WTC11 (cell line): Measurements from ENCODE around the gene CAPN2. TPM values are rescaled to one million over a fixed set of nuclear protein-coding genes. Genes with fewer than 3 reads are reported as not detected.

ENCODE experiments used
- ATAC-seq: fragments of 200-7000 bp; cut with Tn5 transposase; 2 replicates; pipeline ENCODE4 v1.10.0; 2021; ENCODE audit warnings: mild to moderate bottlenecking, moderate library complexity
- CTCF ChIA-PET: fragments of 300-600 bp; sonication (Branson Sonifier 250); formaldehyde crosslinking; loops from one replicate; lab custom pipeline; 2021; ENCODE audit warnings: antibody characterized with exemption; lab: Charles Lee
- POLR2A ChIA-PET: fragments of 350-600 bp; sonication (Branson Sonifier 250); formaldehyde crosslinking; loops from one replicate; lab custom pipeline; 2021; ENCODE audit warnings: antibody characterized with exemption; lab: Charles Lee
- DNase-seq: peaks from one replicate; pipeline ENCODE4 v3.0.0; 2021; ENCODE audit warnings: low spot score
- H3K27ac Mint-ChIP-seq: 2 replicates; pipeline ENCODE4 v1.8.0; 2021; ENCODE audit warnings: mixed read lengths
- H3K27me3 Mint-ChIP-seq: 2 replicates; pipeline ENCODE4 v1.8.0; 2021; ENCODE audit warnings: low read depth, mild to moderate bottlenecking, moderate library complexity, mixed read lengths
- H3K36me3 Mint-ChIP-seq: 2 replicates; pipeline ENCODE4 v1.8.0; 2021; ENCODE audit warnings: mixed read lengths
- H3K4me1 Mint-ChIP-seq: 2 replicates; pipeline ENCODE4 v1.8.0; 2022; ENCODE audit warnings: mixed read lengths
- H3K4me3 Mint-ChIP-seq: 2 replicates; pipeline ENCODE4 v1.8.0; 2021; ENCODE audit warnings: mild to moderate bottlenecking, moderate library complexity, mixed read lengths
- H3K9me3 Mint-ChIP-seq: 2 replicates; pipeline ENCODE4 v1.8.0; 2021; ENCODE audit warnings: mixed read lengths
- AR ChIP-seq: fragments of 250-450 bp; sonication (Bioruptor Pico); IDR thresholded peaks from 2 replicates; pipeline ENCODE4 v1.9.0; 2021; ENCODE audit warnings: mild to moderate bottlenecking
- CREB1 ChIP-seq: sonication (generic); formaldehyde crosslinking; IDR thresholded peaks from 2 replicates; pipeline ENCODE4 v1.8.0; 2023; ENCODE audit warnings: mild to moderate bottlenecking, missing genetic modification reagents
- FOXK1 ChIP-seq: sonication (generic); formaldehyde crosslinking; IDR thresholded peaks from 2 replicates; pipeline ENCODE4 v1.8.0; 2022; ENCODE audit warnings: mild to moderate bottlenecking, moderate library complexity, missing genetic modification reagents
- GRHL2 ChIP-seq: fragments of 250-450 bp; sonication (Bioruptor Pico); IDR thresholded peaks from 2 replicates; pipeline ENCODE4 v1.8.0; 2022; ENCODE audit warnings: mild to moderate bottlenecking, moderate library complexity; ENCODE audit not compliant: insufficient replicate concordance, severe bottlenecking
- MLX ChIP-seq: sonication (generic); formaldehyde crosslinking; IDR thresholded peaks from 2 replicates; pipeline ENCODE4 v1.8.1; 2023; ENCODE audit warnings: mild to moderate bottlenecking, missing genetic modification reagents, moderate library complexity
- NFATC4 ChIP-seq: fragments of 250-450 bp; sonication (Bioruptor Pico); IDR thresholded peaks from 2 replicates; pipeline ENCODE4 v1.9.0; 2021; ENCODE audit warnings: mild to moderate bottlenecking
- NFYB ChIP-seq: sonication (generic); formaldehyde crosslinking; conservative IDR thresholded peaks from 2 replicates; pipeline ENCODE4 v1.8.0; 2022; ENCODE audit warnings: low read depth, missing genetic modification reagents
- NR2C2 ChIP-seq: sonication (generic); formaldehyde crosslinking; IDR thresholded peaks from 2 replicates; pipeline ENCODE4 v1.8.0; 2022; ENCODE audit warnings: mild to moderate bottlenecking, missing genetic modification reagents
- RELA ChIP-seq: sonication (generic); formaldehyde crosslinking; IDR thresholded peaks from 2 replicates; pipeline ENCODE4 v1.8.1; 2022; ENCODE audit warnings: missing genetic modification reagents, mild to moderate bottlenecking, borderline replicate concordance
- SMAD4 ChIP-seq: sonication (generic); formaldehyde crosslinking; IDR thresholded peaks from 2 replicates; pipeline ENCODE4 v1.8.0; 2022; ENCODE audit warnings: mild to moderate bottlenecking, missing genetic modification reagents
- TCF7 ChIP-seq: sonication (generic); formaldehyde crosslinking; IDR thresholded peaks from 2 replicates; pipeline ENCODE4 v1.8.0; 2022; ENCODE audit warnings: mild to moderate bottlenecking, low read depth, missing genetic modification reagents, moderate library complexity
- TP53 ChIP-seq: sonication (generic); formaldehyde crosslinking; IDR thresholded peaks from 2 replicates; pipeline ENCODE4 v1.8.1; 2023; ENCODE audit warnings: mild to moderate bottlenecking, missing genetic modification reagents
- ZNF416 ChIP-seq: fragments of 250-450 bp; sonication (Bioruptor Pico); IDR thresholded peaks from 2 replicates; pipeline ENCODE4 v1.9.0; 2021; ENCODE audit warnings: mild to moderate bottlenecking, inconsistent platforms
- ZNF512 ChIP-seq: sonication (generic); formaldehyde crosslinking; IDR thresholded peaks from 2 replicates; pipeline ENCODE4 v1.8.1; 2022; ENCODE audit warnings: missing genetic modification reagents, borderline replicate concordance
- total RNA-seq: library from RNA; stranded (reverse); gene quantifications from 3 replicates; pipeline ENCODE4 v1.2.3, GENCODE V29; 2021
- TF ChIP-seq, protein P1 (sequence below): sonication (generic); formaldehyde crosslinking; IDR thresholded peaks from 2 replicates; pipeline ENCODE4 v1.8.0; 2022; ENCODE audit warnings: missing genetic modification reagents
- TF ChIP-seq, protein P2 (sequence below): fragments of 250-450 bp; sonication (Bioruptor Pico); conservative IDR thresholded peaks from 2 replicates; pipeline ENCODE4 v1.9.0; 2021; ENCODE audit warnings: mild to moderate bottlenecking
- TF ChIP-seq, protein P3 (sequence below): sonication (generic); formaldehyde crosslinking; IDR thresholded peaks from 2 replicates; pipeline ENCODE4 v1.8.1; 2022; ENCODE audit warnings: mild to moderate bottlenecking, missing genetic modification reagents, moderate library complexity, borderline replicate concordance

Gene CAPN2
- total RNA-seq, 1 experiment from 2014 or later, result 21.3 TPM

GRCh38 chr1:223738465-223739365 is 26.4 kb downstream of the CAPN2 start (continued):
- TF ChIP-seq AR (no peak), NFATC4 (CRISPR knock-in tag) (no peak)
- TF ChIP-seq, protein P1, sequence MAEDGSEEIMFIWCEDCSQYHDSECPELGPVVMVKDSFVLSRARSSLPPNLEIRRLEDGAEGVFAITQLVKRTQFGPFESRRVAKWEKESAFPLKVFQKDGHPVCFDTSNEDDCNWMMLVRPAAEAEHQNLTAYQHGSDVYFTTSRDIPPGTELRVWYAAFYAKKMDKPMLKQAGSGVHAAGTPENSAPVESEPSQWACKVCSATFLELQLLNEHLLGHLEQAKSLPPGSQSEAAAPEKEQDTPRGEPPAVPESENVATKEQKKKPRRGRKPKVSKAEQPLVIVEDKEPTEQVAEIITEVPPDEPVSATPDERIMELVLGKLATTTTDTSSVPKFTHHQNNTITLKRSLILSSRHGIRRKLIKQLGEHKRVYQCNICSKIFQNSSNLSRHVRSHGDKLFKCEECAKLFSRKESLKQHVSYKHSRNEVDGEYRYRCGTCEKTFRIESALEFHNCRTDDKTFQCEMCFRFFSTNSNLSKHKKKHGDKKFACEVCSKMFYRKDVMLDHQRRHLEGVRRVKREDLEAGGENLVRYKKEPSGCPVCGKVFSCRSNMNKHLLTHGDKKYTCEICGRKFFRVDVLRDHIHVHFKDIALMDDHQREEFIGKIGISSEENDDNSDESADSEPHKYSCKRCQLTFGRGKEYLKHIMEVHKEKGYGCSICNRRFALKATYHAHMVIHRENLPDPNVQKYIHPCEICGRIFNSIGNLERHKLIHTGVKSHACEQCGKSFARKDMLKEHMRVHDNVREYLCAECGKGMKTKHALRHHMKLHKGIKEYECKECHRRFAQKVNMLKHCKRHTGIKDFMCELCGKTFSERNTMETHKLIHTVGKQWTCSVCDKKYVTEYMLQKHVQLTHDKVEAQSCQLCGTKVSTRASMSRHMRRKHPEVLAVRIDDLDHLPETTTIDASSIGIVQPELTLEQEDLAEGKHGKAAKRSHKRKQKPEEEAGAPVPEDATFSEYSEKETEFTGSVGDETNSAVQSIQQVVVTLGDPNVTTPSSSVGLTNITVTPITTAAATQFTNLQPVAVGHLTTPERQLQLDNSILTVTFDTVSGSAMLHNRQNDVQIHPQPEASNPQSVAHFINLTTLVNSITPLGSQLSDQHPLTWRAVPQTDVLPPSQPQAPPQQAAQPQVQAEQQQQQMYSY (CRISPR knock-in tag), result no peak

DNA sequence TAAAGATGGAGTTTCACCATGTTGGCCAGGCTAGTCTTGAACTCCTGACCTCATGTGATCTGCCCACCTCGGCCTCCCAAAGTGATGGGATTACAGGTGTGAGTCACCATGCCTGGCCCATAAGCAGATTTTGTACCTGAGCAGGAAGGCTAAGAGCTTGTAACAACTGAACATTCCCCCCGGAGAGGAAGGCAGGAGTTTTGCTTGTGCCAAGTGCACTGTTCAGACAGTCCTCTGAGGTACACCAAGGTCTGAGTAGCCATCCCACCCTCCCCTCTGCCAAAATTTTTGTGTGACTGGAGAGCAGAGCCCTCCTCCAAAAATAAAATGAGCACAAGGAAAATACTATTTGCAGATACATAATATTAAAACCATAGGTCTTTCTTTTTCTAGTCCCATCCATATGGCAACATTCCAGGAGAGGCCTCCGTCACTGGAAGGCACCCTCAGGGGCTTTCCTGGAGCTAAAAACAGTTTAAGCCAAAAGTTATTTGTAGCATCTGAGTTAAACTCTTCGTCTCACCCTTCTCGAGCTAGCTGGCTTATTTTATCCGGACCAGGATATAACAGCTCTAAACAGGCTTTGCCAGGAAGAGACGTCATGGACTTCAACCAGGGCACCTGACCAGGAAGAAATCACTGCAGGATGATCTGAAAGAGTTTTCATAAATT is 27.2 kb downstream of the CAPN2 start:
- Mint-ChIP-seq H3K4me3 (no peak overlapping the region), H3K27ac (no peak overlapping the region; the same call in 1 of the 2 replicates), H3K36me3 (no peaks in the 10 kb centered on the region), H3K27me3 (peaks cover 4% of the 10 kb centered on the region), H3K9me3 (no peaks in the 10 kb centered on the region), H3K4me1 (peaks cover 20% of the 10 kb centered on the region)
- ChIA-PET POLR2A (no interaction called here), CTCF (interaction anchor here (1.2 to 1.7 kb wide), 3 partner anchors 9 to 27 kb away, joined by 3 to 8 read pairs (median 3); partner anchors contain the start of gene CAPN2)
- ATAC-seq (no peak), DNase-seq (no peak)
- no peak for TF ChIP-seq SMAD4 (CRISPR knock-in tag)
- TF ChIP-seq, protein P2, sequence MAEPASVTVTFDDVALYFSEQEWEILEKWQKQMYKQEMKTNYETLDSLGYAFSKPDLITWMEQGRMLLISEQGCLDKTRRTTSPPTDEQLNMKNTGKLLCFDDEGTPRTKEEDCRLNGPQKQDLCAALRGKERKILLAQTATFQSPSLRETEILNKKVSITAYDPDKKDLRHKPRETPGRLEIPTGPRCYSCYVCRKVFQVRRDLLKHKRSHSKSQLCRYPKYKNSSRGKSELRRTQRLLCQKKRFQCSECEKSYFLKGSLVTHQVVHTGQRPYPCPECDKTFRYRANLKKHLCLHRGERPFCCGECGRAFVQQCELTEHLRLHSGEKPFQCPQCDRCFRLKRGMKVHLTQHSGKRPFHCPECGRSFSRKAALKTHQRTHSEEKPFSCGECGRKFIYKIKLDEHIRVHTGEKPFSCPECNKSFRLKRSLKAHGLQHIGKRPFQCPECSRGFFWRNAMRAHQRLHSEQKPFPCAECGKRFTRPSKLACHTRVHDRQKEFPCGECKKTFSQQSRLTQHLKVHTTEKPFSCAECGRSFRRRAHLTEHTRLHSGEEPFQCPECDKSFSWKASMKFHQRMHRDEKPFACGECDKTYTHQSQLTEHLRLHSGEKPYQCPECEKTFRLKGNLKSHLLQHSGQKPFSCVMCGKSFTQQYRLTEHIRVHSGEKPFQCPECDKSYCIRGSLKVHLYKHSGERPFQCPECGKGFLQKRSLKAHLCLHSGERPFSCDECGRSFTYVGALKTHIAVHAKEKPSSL (CRISPR knock-in tag), result no peak
- TF ChIP-seq FOXK1 (CRISPR knock-in tag), result no peak
- TF ChIP-seq, protein P3, sequence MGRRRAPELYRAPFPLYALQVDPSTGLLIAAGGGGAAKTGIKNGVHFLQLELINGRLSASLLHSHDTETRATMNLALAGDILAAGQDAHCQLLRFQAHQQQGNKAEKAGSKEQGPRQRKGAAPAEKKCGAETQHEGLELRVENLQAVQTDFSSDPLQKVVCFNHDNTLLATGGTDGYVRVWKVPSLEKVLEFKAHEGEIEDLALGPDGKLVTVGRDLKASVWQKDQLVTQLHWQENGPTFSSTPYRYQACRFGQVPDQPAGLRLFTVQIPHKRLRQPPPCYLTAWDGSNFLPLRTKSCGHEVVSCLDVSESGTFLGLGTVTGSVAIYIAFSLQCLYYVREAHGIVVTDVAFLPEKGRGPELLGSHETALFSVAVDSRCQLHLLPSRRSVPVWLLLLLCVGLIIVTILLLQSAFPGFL (CRISPR knock-in tag), result no peak
- no peak for TF ChIP-seq CREB1 (CRISPR knock-in tag)
- no peak for TF ChIP-seq ZNF416 (CRISPR knock-in tag)
- no peak for TF ChIP-seq GRHL2 (CRISPR knock-in tag)
- TF ChIP-seq TP53 (CRISPR knock-in tag), result no peak
- no peak for TF ChIP-seq NR2C2 (CRISPR knock-in tag)
- no peak for TF ChIP-seq NFYB (CRISPR knock-in tag)
- TF ChIP-seq MLX, result no peak
- no peak for TF ChIP-seq NFATC4 (CRISPR knock-in tag)
- no peak for TF ChIP-seq TCF7
- no peak for TF ChIP-seq ZNF512 (CRISPR knock-in tag)
- no peak for TF ChIP-seq RELA (CRISPR knock-in tag)
- no peak for TF ChIP-seq AR
